Stimulated activated CD8-positive, alpha-beta memory T cell treated with anti-CD3 and anti-CD28 coated beads, Interleukin-12 subunit alpha, Interleukin-12 subunit beta, amount 100 ng/mL, for 1 hour (primary cell): ENCODE measurements around the gene HOXC6.

Experiments
- DNase-seq: peaks from one replicate; pipeline ENCODE4 v3.0.0-alpha.2; 2020; ENCODE audit warnings: low read depth

The HOXC6 gene

GRCh38 chr12:54002278-54002914 lies 25.8 kb upstream of the HOXC6 start:
- no peak for DNase-seq

GRCh38 chr12:54002915-54003389 lies 25.3 kb upstream of the HOXC6 start:
- no peak for DNase-seq

DNA sequence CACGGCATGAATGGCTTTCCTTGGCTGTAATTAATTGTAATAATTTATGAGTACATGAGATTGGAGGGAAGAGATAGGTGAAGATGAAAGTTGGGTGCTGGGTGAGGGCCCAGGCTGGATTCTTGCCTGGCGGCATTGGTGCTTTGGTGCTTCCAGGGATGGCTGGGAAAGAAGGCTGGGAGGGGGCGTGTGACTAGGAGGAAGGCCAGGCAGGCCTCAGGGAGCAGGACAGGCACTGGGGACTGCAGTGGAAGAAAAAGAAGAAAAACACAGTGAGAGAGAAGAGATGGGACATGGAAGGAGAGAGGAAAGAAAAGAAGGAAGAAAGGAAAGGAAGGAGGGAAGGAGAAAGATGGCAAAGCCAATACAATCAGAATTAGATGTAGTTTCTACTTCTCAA lies 24.6 kb upstream of the HOXC6 start:
- no peak for DNase-seq

- no peak for DNase-seq
These were observed 24.0 kb upstream of the HOXC6 start for GRCh38 chr12:54004063-54004840.

- no peak for DNase-seq
These were observed 23.3 kb upstream of the HOXC6 start for GRCh38 chr12:54004841-54005530.

DNA sequence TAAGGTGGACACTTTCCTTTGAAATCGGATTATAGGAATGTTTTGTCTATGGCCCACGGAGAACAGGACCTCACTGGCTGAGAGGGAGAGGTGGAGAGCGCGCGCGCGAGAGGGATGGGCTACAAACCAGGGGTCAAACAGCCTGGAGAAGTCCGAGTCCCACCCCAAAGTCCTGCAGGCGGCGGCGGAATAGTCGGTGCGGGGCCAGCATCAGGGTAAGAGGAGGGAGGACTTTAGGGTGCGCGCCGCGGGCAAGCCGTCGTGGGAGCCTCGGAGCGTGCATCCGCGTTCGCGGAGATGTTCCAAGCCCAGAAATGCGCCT lies 22.7 kb upstream of the HOXC6 start:
- no peak for DNase-seq

GRCh38 chr12:54005853-54006558 lies 22.2 kb upstream of the HOXC6 start:
- DNase-seq: peak; percentile 83

- no peak for DNase-seq
These were observed 21.6 kb upstream of the HOXC6 start for GRCh38 chr12:54006559-54007220.

GRCh38 chr12:54007538-54008259 lies 20.5 kb upstream of the HOXC6 start:
- DNase-seq: no peak

DNA sequence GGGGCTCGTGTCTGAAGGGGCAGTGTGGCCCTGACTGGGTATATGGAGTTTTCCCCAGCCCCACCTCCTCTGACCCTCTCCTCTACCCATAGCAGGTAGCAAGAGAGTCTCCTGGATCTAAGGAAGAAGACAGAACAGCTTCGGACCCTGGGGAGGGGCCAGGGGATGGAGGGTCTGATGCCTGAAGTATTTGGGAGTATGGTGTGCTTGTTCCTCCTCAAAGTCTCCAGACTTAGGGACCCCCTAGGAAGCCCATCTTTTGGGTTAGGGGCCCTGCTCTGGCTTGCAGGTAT lies 20.0 kb upstream of the HOXC6 start:
- DNase-seq: no peak

DNA sequence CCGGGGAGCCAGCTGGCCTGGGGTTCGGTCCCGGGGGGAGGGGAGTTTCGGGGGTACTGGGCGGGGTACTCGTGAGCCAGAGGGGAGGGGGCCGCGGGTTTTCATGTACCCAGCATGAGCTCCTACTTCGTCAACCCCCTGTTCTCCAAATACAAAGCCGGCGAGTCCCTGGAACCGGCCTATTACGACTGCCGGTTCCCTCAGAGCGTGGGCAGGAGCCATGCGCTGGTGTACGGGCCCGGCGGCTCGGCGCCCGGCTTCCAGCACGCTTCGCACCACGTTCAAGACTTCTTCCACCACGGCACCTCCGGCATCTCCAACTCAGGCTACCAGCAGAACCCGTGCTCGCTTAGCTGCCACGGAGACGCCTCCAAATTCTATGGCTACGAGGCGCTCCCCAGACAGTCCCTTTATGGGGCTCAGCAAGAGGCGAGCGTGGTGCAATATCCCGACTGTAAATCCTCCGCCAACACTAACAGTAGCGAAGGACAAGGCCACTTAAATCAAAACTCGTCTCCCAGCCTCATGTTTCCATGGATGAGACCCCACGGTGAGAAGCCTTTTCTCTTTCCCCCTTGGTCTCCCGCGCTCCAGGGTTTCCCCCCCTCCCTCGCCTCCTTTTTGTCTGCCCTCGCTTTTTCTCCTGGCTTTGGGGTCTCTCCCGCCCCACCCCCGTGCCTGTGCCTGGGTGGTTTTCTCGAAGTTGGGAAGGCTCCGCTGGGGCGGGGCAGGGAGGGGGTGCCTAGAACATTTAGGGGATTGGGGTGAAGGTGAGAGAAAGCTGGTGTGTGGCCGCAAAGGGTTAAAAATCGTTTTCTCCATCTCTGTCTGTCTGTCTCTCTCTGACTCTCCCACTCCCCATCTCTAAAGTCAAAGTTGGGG lies 18.8 kb upstream of the HOXC6 start:
- no peak for DNase-seq

GRCh38 chr12:54010053-54010971 lies 17.9 kb upstream of the HOXC6 start:
- DNase-seq: no peak

DNA sequence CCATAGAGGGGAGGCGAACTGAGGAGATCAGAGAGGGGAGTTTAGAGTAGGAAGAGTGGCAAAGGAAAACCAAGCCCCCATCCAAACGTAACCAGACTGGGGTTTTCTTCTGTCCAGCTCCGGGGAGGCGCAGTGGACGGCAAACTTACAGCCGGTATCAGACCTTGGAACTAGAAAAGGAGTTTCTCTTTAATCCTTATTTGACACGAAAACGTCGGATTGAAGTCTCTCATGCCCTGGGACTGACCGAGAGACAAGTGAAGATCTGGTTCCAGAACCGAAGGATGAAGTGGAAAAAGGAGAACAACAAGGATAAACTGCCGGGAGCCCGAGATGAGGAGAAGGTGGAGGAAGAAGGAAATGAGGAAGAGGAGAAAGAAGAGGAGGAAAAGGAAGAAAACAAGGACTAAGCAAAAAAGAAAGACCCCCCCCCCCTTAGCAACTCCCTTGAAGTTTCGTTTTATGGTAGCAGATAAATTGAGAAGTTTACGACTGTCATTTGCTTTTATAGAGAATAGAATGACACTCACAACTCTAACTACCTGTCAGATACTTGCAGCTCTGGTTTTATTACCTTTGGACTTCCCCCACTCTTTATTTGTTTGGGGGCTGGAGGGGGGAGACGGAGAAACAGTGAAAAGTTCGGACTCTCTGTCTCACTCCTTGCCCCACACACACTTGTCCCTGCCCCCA lies 17.1 kb upstream of the HOXC6 start:
- DNase-seq: no peak

DNA sequence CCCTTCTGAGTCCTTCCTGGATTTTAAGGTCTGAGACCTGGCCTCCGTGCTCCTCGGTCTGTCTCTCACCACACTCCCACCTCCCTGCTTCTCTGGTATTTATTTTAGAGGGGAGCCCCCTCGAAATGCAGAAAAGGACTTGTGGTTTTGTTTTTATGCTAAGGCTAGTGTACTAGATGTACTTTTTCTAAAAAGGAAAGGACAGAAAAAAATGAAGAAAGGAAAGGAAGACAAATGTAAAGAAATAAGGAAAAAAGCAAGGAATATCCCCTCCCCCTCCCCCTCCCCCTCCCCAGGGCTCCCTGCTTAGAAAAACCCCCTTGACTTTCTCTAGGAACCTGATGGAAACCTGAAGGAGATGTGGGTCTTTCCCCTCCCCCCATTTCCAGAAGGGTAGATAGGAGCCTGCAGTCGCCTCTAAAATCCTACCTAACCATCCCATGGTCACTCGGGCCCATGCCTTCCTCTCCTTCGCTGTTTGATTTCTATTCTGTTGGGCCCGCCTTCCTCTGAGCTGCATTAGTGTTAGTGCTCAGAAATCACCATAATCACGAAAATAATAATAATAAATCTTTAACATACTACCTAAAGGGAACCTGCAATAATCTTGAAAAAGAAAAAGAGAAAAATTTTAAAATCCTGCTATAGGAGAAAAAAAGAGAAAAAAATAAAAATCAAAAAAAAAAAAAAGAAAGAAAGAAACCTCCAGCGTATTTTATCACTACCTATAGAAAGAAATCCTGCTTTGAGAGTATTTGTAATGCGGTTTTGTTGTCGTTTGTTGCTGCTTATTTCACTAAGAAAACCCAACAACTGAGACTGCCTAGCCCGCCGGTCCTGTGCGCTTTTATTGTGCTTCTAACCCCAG lies 16.3 kb upstream of the HOXC6 start:
- DNase-seq: no peak

GRCh38 chr12:54012631-54013409 lies 15.4 kb upstream of the HOXC6 start:
- no peak for DNase-seq

DNA sequence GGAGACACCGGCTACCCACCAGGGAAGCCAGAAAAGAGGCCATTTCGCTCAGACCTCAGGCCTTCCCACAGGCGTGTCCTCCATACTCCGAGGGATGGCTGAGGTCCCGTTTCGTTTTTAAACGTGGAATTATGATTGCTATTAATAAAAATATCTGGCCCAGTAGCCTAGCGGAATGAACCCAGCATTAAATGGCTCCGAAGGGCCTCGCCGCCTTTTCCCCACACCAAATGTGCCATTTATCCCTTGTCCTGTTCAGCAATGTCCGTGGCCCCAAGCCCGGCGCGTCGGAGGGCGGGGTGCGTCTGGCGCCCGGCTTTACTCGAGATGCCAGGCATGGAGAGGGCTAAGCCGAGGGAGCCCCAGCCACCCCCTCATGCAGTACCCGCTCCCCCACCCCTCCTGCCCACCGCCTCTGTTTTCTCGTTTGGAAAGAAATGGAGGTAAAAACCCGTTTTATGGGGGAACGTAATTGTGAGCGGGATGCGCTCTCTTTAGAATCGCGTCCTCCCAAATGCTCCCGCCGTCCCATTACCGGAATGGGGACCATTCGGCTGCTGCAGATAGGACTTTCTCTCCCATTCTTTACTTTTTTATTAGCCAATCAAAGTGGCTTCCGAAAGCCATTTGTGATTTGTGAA lies 13.7 kb upstream of the HOXC6 start:
- DNase-seq: no peak
